Upper lobe of right lung (tissue), 1 donor: Measurements from ENCODE around the gene ZDHHC3. TPM values are rescaled to one million over a fixed set of nuclear protein-coding genes. Genes with fewer than 3 reads are reported as not detected.

Source experiments
- ATAC-seq: fragments of 200-7000 bp; cut with Tn5 transposase; one replicate; pipeline ENCODE4 v1.9.1; 2020; ENCODE audit warnings: mild to moderate bottlenecking, moderate library complexity
- DNase-seq: peaks from one replicate; pipeline ENCODE4 v3.0.0-alpha.2; 2020
- H3K27ac ChIP-seq: fragments of 200-600 bp; one replicate; pipeline ENCODE4 v1.8.0; 2022
- H3K27me3 ChIP-seq: fragments of 200-600 bp; one replicate; pipeline ENCODE4 v1.8.0; 2022; ENCODE audit warnings: mild to moderate bottlenecking
- H3K36me3 ChIP-seq: fragments of 200-600 bp; one replicate; pipeline ENCODE4 v1.8.0; 2022
- H3K4me1 ChIP-seq: fragments of 200-600 bp; one replicate; pipeline ENCODE4 v1.8.0; 2022
- H3K4me3 ChIP-seq: fragments of 200-600 bp; one replicate; pipeline ENCODE4 v1.8.0; 2022; ENCODE audit warnings: mild to moderate bottlenecking
- H3K9me3 ChIP-seq: fragments of 200-600 bp; one replicate; pipeline ENCODE4 v1.8.0; 2022
- intact Hi-C: fragments of 100-400 bp; cut with DNase I; formaldehyde crosslinking; loops from one replicate; pipeline ENCODE4 v1.11.0; 2022
- total RNA-seq: library from RNA; stranded (reverse); fragmentation: NEBNext Ultra II Directional; extraction: Animal tissue kit (Norgen Biotek cat#: 25700); gene quantifications from one replicate; pipeline ENCODE4 v1.2.1, GENCODE V29; 2021
- TF ChIP-seq, protein P1 (sequence below): fragments of 200-600 bp; IDR thresholded peaks from one replicate; pipeline ENCODE4 v1.8.0; 2022; ENCODE audit warnings: antibody characterized with exemption
- donor health status: DM: no; HTN: yes; CAD: no; lungs with severe emphysema.

The ZDHHC3 gene
- total RNA-seq, 1 donor from 2014 or later, result 125 TPM

DNA sequence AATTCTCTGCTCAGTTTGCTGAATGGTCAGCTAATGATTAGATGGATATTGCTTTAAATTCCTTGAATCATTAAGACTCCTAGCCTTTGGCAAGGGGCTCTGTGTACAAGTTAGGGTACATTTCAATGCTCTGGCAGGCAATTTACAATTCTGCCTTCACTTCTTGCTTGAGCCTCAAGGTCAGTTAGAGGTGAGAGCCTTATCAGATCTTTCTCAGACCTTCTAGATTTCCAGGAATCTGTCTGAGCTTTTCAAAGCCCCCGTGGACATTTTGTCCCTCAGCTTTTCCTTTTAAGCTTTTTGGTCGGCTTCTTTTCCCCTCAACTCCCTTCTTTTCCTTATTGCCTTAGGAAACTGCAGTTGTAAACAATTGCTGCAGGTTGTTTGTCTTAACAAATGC lies 66.9 kb downstream of the ZDHHC3 start:
- ATAC-seq, result no peak
- H3K27me3 ChIP-seq, result peaks cover 8% of the 10 kb centered on the region
- TF ChIP-seq, protein P1, sequence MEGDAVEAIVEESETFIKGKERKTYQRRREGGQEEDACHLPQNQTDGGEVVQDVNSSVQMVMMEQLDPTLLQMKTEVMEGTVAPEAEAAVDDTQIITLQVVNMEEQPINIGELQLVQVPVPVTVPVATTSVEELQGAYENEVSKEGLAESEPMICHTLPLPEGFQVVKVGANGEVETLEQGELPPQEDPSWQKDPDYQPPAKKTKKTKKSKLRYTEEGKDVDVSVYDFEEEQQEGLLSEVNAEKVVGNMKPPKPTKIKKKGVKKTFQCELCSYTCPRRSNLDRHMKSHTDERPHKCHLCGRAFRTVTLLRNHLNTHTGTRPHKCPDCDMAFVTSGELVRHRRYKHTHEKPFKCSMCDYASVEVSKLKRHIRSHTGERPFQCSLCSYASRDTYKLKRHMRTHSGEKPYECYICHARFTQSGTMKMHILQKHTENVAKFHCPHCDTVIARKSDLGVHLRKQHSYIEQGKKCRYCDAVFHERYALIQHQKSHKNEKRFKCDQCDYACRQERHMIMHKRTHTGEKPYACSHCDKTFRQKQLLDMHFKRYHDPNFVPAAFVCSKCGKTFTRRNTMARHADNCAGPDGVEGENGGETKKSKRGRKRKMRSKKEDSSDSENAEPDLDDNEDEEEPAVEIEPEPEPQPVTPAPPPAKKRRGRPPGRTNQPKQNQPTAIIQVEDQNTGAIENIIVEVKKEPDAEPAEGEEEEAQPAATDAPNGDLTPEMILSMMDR, result no peak

DNA sequence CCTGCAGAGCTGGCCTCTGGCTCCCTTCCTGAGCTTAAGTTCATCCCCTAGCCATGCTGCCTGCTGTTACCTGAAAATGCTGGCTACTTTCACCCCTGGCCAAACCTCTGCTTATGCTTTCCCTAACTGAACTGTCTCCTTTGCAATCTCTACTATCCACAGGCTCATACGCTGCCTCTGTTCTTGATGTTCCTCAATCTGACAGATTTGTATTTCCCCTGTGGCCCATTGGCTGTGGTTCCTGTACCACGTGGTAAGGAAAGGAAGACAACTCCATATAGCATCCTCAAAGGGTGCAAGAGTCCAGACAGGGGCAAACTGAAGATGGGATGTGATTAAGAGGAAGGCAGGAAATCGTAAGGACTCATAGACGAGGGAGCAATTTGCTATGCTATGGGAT lies 68.4 kb downstream of the ZDHHC3 start:
- Histone ChIP-seq H3K4me3 (no peak overlapping the region), H3K36me3 (no peaks in the 10 kb centered on the region), H3K9me3 (no peaks in the 10 kb centered on the region), H3K27me3 (peaks cover 8% of the 10 kb centered on the region), H3K27ac (no peak overlapping the region), H3K4me1 (no peaks in the 10 kb centered on the region)
- no peak for ATAC-seq
- intact Hi-C loops, result no loop called here
- no peak for DNase-seq
- TF ChIP-seq, protein P1, result no peak

More for the DNA sequence above, 66.9 kb downstream of the ZDHHC3 start:
- Histone ChIP-seq H3K4me1 (no peaks in the 10 kb centered on the region), H3K9me3 (no peaks in the 10 kb centered on the region), H3K4me3 (no peak overlapping the region), H3K36me3 (no peaks in the 10 kb centered on the region), H3K27ac (no peak overlapping the region)
- intact Hi-C loops, result no loop called here
- no peak for DNase-seq

DNA sequence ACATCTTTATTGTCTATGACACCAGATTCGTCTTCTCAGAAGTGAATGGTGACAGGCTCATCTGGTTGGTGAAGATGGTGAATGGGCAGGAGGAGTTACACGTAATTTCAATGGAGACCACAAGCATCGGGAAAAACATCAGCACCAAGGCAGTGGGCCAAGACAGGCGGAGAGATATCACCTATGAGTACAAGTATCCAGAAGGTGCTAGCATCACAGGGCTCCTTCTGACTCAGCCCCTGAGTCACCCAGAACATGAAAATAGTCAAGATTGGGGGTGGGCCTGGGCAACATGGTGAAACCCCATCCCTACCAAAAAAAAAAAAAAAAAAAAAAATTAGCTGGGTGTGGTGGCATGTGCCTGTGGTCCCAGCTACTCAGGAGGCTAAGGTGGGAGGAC lies 69.0 kb downstream of the ZDHHC3 start:
- H3K36me3 ChIP-seq, result no peaks in the 10 kb centered on the region
- H3K27me3 ChIP-seq, result peaks cover 8% of the 10 kb centered on the region
- no peak overlapping the region for H3K4me3 ChIP-seq
- no peaks in the 10 kb centered on the region for H3K9me3 ChIP-seq
- TF ChIP-seq, protein P1, result no peak
- no peak for ATAC-seq
- H3K27ac ChIP-seq, result no peak overlapping the region
- intact Hi-C loops, result no loop called here
- DNase-seq, result no peak
- H3K4me1 ChIP-seq, result no peaks in the 10 kb centered on the region

GRCh38 chr3:44905446-44906157 lies 70.4 kb downstream of the ZDHHC3 start:
- Histone ChIP-seq H3K27ac (no peak overlapping the region), H3K4me1 (no peaks in the 10 kb centered on the region), H3K36me3 (no peaks in the 10 kb centered on the region), H3K9me3 (no peaks in the 10 kb centered on the region), H3K27me3 (peaks cover 8% of the 10 kb centered on the region), H3K4me3 (no peak overlapping the region)
- TF ChIP-seq, protein P1, result no peak
- intact Hi-C loops, result no loop called here
- ATAC-seq (no peak), DNase-seq (no peak)

- Histone ChIP-seq H3K27me3 (peaks cover 12% of the 10 kb centered on the region), H3K4me1 (no peaks in the 10 kb centered on the region), H3K9me3 (no peaks in the 10 kb centered on the region), H3K4me3 (no peak overlapping the region), H3K36me3 (no peaks in the 10 kb centered on the region), H3K27ac (no peak overlapping the region)
- TF ChIP-seq, protein P1, result no peak
- DNase-seq (no peak), ATAC-seq (no peak)
- intact Hi-C loops, result no loop called here
These were observed 72.2 kb downstream of the ZDHHC3 start for GRCh38 chr3:44903751-44904150.
